WI38 (cell line): ENCODE results near the gene LEPR.

Experiments used
- H3K4me3 ChIP-seq: 2 replicates; pipeline ENCODE4 v1.5.1; 2011; ENCODE audit warnings: low read depth, mild to moderate bottlenecking, control low read depth, low read length
- TF ChIP-seq, protein P1 (sequence below): IDR thresholded peaks from 2 replicates; pipeline ENCODE4 v1.5.1; 2012; ENCODE audit warnings: low read depth, mild to moderate bottlenecking, control low read depth, low read length

The LEPR gene

DNA sequence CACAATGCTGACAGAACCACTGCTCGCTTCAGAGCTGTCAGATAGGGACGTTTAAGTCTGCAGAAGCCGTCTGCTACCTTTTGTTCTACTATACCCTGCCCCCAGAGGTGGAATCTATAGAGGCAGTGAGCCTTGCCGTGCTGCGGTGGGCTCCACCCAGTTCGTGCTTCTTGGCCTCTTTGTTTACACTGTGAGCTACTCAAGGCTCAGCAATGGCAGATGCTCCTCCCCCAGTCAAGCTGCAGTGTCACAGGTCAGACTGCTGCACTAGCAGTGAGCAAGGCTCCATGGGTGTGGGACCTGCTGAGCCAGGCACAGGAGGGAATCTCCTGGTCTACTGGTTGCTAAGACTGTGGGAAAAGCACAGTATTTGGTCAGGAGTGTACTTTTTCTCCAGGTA, 47.1 kb downstream of the LEPR start:
- TF ChIP-seq, protein P1, sequence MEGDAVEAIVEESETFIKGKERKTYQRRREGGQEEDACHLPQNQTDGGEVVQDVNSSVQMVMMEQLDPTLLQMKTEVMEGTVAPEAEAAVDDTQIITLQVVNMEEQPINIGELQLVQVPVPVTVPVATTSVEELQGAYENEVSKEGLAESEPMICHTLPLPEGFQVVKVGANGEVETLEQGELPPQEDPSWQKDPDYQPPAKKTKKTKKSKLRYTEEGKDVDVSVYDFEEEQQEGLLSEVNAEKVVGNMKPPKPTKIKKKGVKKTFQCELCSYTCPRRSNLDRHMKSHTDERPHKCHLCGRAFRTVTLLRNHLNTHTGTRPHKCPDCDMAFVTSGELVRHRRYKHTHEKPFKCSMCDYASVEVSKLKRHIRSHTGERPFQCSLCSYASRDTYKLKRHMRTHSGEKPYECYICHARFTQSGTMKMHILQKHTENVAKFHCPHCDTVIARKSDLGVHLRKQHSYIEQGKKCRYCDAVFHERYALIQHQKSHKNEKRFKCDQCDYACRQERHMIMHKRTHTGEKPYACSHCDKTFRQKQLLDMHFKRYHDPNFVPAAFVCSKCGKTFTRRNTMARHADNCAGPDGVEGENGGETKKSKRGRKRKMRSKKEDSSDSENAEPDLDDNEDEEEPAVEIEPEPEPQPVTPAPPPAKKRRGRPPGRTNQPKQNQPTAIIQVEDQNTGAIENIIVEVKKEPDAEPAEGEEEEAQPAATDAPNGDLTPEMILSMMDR = no peak
- no peak overlapping the region for H3K4me3 ChIP-seq

DNA sequence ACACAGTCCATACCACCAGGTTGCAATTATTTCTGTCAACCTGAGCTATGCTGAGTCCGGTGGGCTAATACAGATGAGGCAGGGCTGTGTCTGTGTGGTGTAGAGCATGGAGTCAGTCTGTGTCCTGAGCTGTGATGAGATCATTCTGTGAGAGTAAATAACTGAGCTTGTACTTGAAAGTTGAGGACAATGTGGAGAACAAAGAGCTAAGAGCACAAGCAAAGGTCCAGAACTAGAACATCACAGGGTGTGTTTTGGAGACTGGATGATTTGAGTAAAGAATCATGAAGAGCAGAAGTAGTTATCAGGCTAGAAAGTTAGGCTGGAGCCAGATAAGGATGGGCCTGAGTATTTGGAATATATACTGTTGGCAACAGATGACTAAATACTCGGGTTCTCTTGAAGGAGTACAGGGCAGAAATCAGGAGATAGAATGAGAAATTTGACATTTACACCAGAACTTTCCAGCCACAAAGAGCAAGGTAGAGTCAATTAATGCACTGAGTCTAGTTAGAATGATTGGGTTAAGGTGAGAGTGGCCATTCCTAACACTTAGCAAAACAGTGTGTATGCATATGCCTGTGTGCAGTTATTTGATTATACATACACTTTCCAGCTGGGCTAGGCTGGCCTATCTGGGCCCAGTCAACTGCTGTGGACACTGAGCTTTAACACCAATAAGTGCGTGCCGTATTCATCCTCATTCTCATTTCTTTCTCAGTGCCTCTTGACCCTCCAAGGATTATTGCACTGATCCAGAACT, 48.8 kb downstream of the LEPR start:
- TF ChIP-seq, protein P1 = no peak
- no peak overlapping the region for H3K4me3 ChIP-seq

DNA sequence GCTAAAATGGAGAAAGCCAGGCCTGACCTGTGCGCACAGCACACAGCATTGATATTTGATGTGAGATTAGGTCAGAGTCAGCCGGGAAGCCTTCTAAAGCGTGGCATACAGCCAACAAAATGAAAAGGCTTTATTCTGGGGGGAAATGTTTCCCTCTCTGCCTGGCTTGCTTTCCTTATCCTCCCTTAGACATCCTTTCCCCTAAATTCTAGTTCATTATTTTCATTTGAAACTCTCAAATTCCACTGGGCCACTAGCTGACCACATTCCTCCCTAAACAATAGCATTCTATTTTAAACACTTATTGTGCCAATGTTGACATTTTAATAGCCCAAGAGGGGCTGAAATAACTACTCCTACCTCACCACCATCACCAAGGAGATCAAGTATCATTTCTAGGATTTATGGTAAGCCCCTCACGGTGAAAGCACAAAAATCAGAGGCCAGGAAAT, 49.4 kb downstream of the LEPR start:
- TF ChIP-seq, protein P1 = no peak
- H3K4me3 ChIP-seq = no peak overlapping the region
